Measurements from ENCODE around the gene ZNF576.

- TF ChIP-seq POLR2AphosphoS5 (IDR thresholded peaks at IDR 0.05; ENCODE audit: low read depth, low read length) (no peak), REST (IDR thresholded peaks at IDR 0.05; ENCODE audit: insufficient read depth in 1 of 2, low read depth in 2 of 2, low read length in 2 of 2) (no peak), SIN3A (IDR thresholded peaks at IDR 0.05; ENCODE audit: borderline replicate concordance, insufficient read depth, low read length) (no peak)
These were observed 20.2 kb upstream of the ZNF576 start for GRCh38 chr19:43575955-43576878.
